ENCODE data around the gene CNGB1.
"Not testable (repeated sequence)": the region's sequence is repeated elsewhere in the genome, so short reads cannot be mapped to it uniquely, and the experiment has no call there.

The CNGB1 gene

DNA sequence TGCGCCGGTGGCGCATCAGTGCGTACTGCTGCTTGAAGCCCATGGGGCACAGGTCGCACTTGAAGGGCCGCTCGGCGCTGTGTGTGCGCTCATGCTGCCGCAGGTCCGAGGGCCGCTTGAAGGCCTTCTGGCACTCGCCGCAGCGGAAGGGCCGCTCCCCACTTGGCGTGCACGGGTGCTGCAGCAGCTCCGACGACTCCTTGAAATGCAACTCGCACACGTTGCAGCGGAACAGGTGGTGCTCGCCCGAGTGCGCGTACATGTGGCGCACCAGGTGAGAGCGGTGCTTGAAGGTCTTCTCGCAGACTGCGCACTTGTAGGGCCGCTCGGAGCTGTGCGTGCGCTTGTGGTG is 26.2 kb upstream of the CNGB1 start:
- DNase-seq (ENCODE audit: low read depth): no peak

DNA sequence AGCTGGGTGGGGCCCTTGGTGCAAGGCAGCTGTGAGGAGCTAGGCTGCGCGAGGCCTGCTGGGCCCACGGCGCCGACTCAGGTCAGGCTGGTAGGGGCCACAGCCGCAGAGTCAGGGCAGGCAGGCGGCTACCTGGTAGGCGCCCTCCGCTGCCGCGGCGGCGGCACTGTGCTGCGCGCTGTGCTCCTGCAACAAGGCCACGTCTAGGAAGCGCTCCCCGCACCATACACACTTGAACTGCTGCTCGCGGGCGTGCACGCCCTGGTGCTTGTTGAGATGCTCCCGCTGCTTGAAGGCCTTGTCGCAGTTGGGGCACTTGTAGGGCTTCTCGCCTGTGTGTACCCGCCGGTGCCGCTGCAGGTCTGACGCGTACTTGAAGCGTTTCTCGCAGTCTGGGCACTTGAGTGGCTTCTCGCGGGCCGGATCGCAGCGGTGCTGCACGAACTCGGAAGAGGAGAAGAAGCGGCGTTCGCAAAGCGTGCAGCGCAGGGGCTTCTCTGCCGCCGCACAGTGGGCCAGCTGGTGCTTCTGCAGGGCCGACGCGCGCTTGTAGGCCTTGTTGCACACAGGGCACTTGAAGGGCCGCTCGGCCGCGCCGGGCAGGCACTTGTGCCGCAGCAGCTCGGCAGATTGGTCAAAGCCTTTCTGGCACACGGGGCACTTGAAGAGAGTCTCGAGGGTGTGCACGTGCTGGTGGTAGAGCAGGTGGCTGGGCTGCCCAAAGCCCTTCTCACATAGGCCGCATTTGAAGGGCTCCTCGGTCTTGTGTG is 25.7 kb upstream of the CNGB1 start:
- DNase-seq (ENCODE audit: low read depth): no peak

DNA sequence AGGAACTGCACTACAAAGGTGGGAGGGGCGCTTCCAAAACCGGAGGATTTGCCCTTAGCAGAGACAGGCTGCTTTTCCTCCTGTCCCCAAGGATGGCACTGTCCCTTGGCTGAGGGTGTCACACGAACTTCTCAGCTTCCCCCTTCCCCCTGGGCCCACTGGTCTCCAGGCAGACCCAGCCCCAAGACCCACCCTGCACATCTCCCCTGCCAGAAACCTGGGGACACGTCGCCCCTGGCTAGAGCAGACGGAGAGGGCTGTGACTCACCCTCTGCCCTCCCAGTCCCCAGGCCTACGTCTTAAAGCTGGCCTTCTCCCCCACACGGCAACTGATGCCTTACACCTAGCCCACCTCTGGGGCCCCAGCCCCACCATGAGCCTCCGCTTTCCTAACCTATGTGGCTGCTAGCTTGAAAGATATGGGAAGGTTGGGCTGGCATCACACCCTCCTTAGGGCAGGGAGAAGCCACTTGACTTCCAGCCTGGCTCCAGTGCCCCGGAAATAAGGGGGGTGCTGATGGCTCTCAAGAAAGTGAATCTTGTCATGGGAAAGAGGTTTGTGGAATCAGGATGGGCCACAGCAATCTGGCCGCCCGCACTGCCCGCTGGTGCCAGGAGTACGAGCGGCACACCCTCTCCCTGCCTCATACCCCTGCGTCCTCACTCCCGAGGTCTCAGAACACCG is 24.9 kb upstream of the CNGB1 start:
- no peak for DNase-seq (ENCODE audit: low read depth)

DNA sequence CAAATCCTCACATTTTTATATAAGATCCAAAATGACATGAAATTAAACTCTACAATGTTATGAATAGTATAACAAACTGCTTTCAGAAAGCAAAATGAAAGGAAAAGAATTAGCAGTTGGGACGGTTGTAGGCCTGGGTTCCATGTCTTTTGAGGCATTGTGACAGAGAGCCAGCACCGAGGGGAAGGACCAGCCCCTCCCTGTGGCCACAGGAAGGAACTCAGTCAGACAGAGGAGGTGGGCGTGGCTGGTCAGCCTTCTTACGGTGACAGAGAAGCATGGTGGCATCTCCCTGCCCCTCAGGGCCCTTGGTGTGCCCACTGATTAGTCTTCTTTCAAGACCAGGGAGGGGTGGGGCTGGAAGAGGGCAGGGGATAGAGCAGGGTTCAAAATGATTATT is 23.9 kb upstream of the CNGB1 start:
- no peak for DNase-seq (ENCODE audit: low read depth)

DNA sequence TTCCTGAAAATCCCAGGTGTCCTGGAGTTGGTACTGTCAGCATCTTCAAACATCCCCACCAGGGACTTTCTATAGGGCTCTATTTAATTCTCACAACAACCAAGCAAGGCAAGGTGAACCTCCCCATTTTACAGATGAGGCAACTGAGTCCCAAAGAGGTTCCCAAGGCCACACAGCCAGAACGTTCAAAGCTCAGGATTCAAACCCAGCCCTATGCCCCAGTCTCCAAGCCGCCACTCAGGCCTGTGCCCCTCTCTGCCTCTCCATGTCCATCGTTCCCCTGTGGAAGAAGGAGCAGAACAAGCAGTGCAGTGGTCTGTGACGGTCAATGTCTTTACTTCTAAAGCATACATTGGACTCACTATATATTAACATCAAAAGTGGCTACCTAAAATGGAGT is 23.4 kb upstream of the CNGB1 start:
- DNase-seq (ENCODE audit: low read depth): no peak

GRCh38 chr16:57993897-57994296 is 23.0 kb upstream of the CNGB1 start:
- no peak for DNase-seq (ENCODE audit: low read depth)

- no peak for DNase-seq (ENCODE audit: low read depth)
Observed at GRCh38 chr16:57993438-57993837, 22.5 kb upstream of the CNGB1 start.

GRCh38 chr16:57992084-57992483 is 21.2 kb upstream of the CNGB1 start:
- no peak for DNase-seq (ENCODE audit: low read depth)

DNA sequence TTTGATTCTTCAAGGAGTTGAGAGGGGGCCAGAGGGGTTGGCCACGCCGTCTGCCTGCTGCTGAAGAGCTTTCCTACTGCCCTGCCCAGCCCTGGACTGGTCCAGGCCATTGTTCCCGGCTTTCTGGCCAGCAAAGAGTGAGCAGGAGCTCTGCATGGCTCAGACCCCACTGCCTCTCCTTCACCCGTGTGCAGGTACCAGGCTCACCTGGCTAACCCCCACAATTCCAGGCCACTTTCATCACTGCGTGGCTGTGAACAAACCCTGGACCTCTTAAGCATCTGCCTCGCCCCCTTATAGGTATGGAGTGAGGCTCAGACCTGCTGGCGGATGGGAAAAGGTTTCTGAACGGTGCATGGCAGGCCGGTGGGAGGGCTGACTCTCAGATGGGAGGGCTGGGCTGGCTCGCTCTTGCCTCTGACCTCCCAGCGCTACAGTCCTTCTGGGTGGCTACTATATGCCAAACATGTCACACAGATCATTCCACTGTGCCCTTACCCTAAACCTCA is 20.7 kb upstream of the CNGB1 start:
- DNase-seq (ENCODE audit: low read depth): no peak

- DNase-seq (ENCODE audit: low read depth): no peak
Observed at GRCh38 chr16:57988929-57989328, 18.0 kb upstream of the CNGB1 start.

GRCh38 chr16:57987441-57988177 is 16.7 kb upstream of the CNGB1 start:
- no peak for DNase-seq (ENCODE audit: low read depth)

GRCh38 chr16:57986196-57986595 is 15.3 kb upstream of the CNGB1 start:
- no peak for DNase-seq (ENCODE audit: low read depth)

DNA sequence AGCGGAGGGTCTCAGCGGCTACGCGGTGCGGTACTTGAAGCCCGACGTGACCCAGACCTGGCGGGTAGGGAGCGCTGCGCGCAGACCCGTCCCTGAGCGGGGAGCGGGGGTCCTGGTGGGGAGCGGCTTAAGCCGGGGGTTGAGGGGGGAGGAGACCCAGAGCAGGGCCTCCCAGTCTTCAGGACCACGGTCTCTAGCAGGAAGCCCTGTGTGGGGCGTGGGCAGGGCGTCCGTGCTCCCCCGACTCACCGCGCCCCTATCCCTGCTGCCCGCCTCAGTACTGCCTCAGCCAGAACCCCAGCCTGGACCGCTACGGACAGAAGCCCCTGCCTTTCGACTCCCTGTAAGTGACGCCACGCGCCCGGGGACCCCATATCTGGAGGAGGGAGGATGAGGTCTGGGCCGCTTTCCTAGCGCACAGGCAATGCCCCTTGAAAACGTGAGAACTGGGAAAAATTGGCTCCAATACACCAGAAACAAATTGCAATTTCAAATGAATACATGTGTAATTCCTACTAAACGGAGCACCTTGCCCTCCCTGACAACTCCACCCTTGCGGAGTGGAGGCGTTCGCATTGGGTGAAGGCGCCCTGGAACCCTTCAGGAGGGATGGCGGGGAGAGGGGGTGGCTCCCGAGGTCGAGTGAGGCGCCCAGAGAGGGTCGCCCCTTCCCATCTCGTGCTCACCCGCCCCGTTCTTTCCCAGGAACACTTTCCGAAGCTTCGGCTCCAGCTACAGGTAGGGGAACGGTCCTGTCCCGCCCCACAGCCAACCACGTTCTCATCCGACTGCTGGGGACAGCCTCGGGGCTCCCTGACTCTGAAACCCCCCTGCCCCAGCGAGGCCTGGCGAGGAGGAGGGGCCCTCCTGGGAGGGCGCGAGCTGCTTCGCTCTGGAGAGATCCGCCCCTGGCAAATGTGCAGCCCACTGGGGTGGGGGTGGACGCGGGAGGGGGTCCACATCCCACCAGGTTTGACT is 14.6 kb upstream of the CNGB1 start:
- no peak for DNase-seq (ENCODE audit: low read depth)

DNA sequence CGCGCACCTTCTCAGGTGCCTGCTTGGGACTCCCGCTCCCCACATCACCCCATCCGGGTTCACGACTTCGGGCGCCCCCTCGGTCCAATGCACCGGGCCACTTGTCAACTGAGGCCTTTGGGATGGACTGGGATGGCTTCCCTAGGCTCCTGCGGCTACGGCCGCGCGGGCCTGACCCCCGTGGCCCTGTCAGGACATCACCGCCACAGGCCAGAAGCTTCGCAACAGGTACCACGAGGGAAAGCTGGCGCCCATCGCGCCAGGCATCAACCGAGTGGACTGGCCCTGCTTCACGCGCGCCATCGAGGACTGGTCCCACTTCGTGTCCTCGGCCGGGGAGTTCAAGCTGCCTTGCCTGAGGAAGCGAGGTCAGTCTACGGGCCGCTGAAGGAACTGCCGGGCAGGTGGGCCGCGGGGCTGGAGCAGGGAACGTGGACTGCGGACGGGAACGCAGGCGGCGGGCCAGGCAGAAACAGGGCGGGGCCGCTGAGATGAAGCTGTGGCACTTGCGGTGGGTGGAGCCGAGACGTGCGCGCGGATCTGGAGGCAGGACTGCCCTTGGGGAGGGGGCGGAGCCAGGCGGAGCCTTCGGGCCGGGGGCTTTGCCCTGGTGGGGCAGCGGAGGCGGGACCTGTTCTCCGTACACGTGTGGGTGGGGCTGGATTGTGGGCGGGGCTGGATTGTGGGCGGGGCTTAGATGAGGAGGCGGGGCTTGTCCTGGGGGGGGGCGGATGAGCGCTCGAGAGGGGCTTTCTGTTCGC is 13.7 kb upstream of the CNGB1 start:
- DNase-seq (ENCODE audit: low read depth): peak; percentile 78

- DNase-seq (ENCODE audit: low read depth): no peak
Observed at GRCh38 chr16:57982385-57982784, 11.5 kb upstream of the CNGB1 start.

GRCh38 chr16:57981636-57982035 is 10.7 kb upstream of the CNGB1 start:
- DNase-seq (ENCODE audit: low read depth): no peak

- DNase-seq (ENCODE audit: low read depth): no peak
Observed at GRCh38 chr16:57979006-57979585, 8.2 kb upstream of the CNGB1 start.

DNA sequence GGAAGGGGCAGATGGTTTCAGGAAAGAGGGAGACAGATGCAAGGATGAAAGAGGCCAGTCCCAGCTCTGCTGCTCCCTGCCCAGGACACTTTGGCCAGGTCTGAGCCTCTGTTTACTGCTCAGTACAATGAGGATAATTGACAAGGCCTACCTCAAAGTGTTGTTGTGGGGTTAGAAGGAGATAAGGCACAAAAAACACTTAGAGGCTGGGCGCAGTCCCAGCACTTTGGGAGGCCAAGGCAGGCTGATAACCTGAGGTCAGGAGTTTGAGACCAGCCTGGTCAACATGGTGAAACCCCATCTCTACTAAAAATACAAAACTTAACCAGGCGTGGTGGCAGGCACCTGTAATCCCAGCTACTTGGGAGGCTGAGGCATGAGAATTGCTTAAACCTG is 7.1 kb upstream of the CNGB1 start:
- not testable (repeated sequence) for DNase-seq (ENCODE audit: low read depth)

GRCh38 chr16:57977418-57978069 is 6.6 kb upstream of the CNGB1 start:
- no peak for DNase-seq (ENCODE audit: low read depth)

- DNase-seq (ENCODE audit: low read depth): no peak
Observed at GRCh38 chr16:57976331-57976796, 5.4 kb upstream of the CNGB1 start.
